SK-N-SH treated with all-trans-retinoic acid at 6 μM for 48 hours (cell line): ENCODE data around the gene ZSCAN16.

Experiments
- ATAC-seq: fragments of 200-7000 bp; cut with Tn5 transposase; 3 replicates; pipeline ENCODE4 v1.9.1; 2020; ENCODE audit warnings: mild to moderate bottlenecking, moderate library complexity
- ARNTL ChIP-seq: fragments of 450-650 bp; formaldehyde crosslinking; IDR thresholded peaks from 2 replicates; pipeline ENCODE4 v1.5.0; 2020; ENCODE audit warnings: low read depth, mild to moderate bottlenecking, moderate library complexity, borderline replicate concordance
- BACH2 ChIP-seq: fragments of 250-450 bp; sonication (Bioruptor Pico); IDR thresholded peaks from 2 replicates; pipeline ENCODE4 v1.9.0; 2021; ENCODE audit warnings: mild to moderate bottlenecking, borderline replicate concordance
- CSDC2 ChIP-seq: fragments of 250-450 bp; sonication (Bioruptor Pico); IDR thresholded peaks from 2 replicates; pipeline ENCODE4 v1.5.0; 2020; ENCODE audit warnings: mild to moderate bottlenecking, moderate library complexity
- CSRNP3 ChIP-seq: fragments of 250-450 bp; sonication (Bioruptor Pico); IDR thresholded peaks from 2 replicates; pipeline ENCODE4 v1.5.1; 2021; ENCODE audit warnings: mild to moderate bottlenecking, moderate library complexity
- GLIS3 ChIP-seq: fragments of 250-450 bp; sonication (Bioruptor Pico); IDR thresholded peaks from 2 replicates; pipeline ENCODE4 v1.5.0; 2020; ENCODE audit warnings: mild to moderate bottlenecking, moderate library complexity
- ISL1 ChIP-seq: fragments of 250-450 bp; sonication (Bioruptor Pico); IDR thresholded peaks from 2 replicates; pipeline ENCODE4 v2.1.2; 2022; ENCODE audit warnings: mild to moderate bottlenecking, moderate library complexity
- OSR1 ChIP-seq: fragments of 250-450 bp; sonication (Bioruptor Pico); IDR thresholded peaks from 2 replicates; pipeline ENCODE4 v1.8.0; 2022; ENCODE audit warnings: moderate library complexity, mild to moderate bottlenecking, inconsistent platforms
- PATZ1 ChIP-seq: fragments of 250-450 bp; sonication (Bioruptor Pico); IDR thresholded peaks from 2 replicates; pipeline ENCODE4 v1.8.0; 2020; ENCODE audit warnings: mild to moderate bottlenecking, moderate library complexity, borderline replicate concordance
- POU6F1 ChIP-seq: fragments of 250-450 bp; sonication (Bioruptor Pico); IDR thresholded peaks from 2 replicates; pipeline ENCODE4 v1.8.0; 2021; ENCODE audit warnings: low read depth, mild to moderate bottlenecking, moderate library complexity, borderline replicate concordance
- PPARA ChIP-seq: fragments of 250-450 bp; sonication (Bioruptor Pico); IDR thresholded peaks from 2 replicates; pipeline ENCODE4 v1.5.0; 2020; ENCODE audit warnings: mild to moderate bottlenecking, borderline replicate concordance
- RARB ChIP-seq: fragments of 250-450 bp; sonication (Bioruptor Pico); IDR thresholded peaks from 2 replicates; pipeline ENCODE4 v1.8.0; 2021; ENCODE audit warnings: mild to moderate bottlenecking, moderate library complexity
- SNAI2 ChIP-seq: fragments of 250-450 bp; sonication (Bioruptor Pico); IDR thresholded peaks from 2 replicates; pipeline ENCODE4 v1.5.0; 2020; ENCODE audit warnings: mild to moderate bottlenecking, moderate library complexity
- TCF4 ChIP-seq: fragments of 250-450 bp; sonication (Bioruptor Pico); IDR thresholded peaks from 2 replicates; pipeline ENCODE4 v1.8.0; 2021; ENCODE audit warnings: mild to moderate bottlenecking, moderate library complexity, borderline replicate concordance
- TOX ChIP-seq: fragments of 250-450 bp; sonication (Bioruptor Pico); IDR thresholded peaks from 2 replicates; pipeline ENCODE4 v1.8.0; 2021; ENCODE audit warnings: mild to moderate bottlenecking, moderate library complexity, borderline replicate concordance
- TSHZ2 ChIP-seq: fragments of 250-450 bp; sonication (Bioruptor Pico); IDR thresholded peaks from 2 replicates; pipeline ENCODE4 v1.5.0; 2020; ENCODE audit warnings: mild to moderate bottlenecking, moderate library complexity
- ZC3H10 ChIP-seq: fragments of 250-450 bp; sonication (Bioruptor Pico); IDR thresholded peaks from 2 replicates; pipeline ENCODE4 v1.5.1; 2021; ENCODE audit warnings: mild to moderate bottlenecking, moderate library complexity
- ZFP3 ChIP-seq: fragments of 250-450 bp; sonication (Bioruptor Pico); IDR thresholded peaks from 2 replicates; pipeline ENCODE4 v1.5.0; 2020; ENCODE audit warnings: mild to moderate bottlenecking, moderate library complexity
- ZNF565 ChIP-seq: fragments of 450-650 bp; formaldehyde crosslinking; conservative IDR thresholded peaks from 2 replicates; pipeline ENCODE4 v1.5.0; 2020; ENCODE audit warnings: low read depth, mild to moderate bottlenecking, moderate library complexity
- ZNF70 ChIP-seq: fragments of 450-650 bp; formaldehyde crosslinking; IDR thresholded peaks from 2 replicates; pipeline ENCODE4 v1.5.0; 2020; ENCODE audit warnings: mild to moderate bottlenecking, moderate library complexity
- ZNF8 ChIP-seq: fragments of 450-650 bp; formaldehyde crosslinking; IDR thresholded peaks from 2 replicates; pipeline ENCODE4 v1.5.0; 2020; ENCODE audit warnings: mild to moderate bottlenecking, moderate library complexity
- TF ChIP-seq, protein P1 (sequence below): fragments of 250-450 bp; sonication (Bioruptor Pico); IDR thresholded peaks from 2 replicates; pipeline ENCODE4 v1.5.1; 2020; ENCODE audit warnings: low read depth, mild to moderate bottlenecking, moderate library complexity

Gene ZSCAN16

GRCh38 chr6:28160233-28160632 is 35.8 kb downstream of the ZSCAN16 start:
- no peak for TF ChIP-seq BACH2
- TF ChIP-seq ZNF565 = no peak
- no peak for TF ChIP-seq ZFP3 (CRISPR knock-in tag)
- no peak for TF ChIP-seq SNAI2 (CRISPR knock-in tag)
- TF ChIP-seq CSRNP3 = no peak
- no peak for TF ChIP-seq PATZ1
- TF ChIP-seq GLIS3 (CRISPR knock-in tag) = no peak
- TF ChIP-seq ARNTL (CRISPR knock-in tag) = no peak
- TF ChIP-seq TCF4 = no peak
- no peak for TF ChIP-seq OSR1 (CRISPR knock-in tag)
- no peak for TF ChIP-seq RARB (CRISPR knock-in tag)
- no peak for TF ChIP-seq ISL1 (CRISPR knock-in tag)
- ATAC-seq = no peak

DNA sequence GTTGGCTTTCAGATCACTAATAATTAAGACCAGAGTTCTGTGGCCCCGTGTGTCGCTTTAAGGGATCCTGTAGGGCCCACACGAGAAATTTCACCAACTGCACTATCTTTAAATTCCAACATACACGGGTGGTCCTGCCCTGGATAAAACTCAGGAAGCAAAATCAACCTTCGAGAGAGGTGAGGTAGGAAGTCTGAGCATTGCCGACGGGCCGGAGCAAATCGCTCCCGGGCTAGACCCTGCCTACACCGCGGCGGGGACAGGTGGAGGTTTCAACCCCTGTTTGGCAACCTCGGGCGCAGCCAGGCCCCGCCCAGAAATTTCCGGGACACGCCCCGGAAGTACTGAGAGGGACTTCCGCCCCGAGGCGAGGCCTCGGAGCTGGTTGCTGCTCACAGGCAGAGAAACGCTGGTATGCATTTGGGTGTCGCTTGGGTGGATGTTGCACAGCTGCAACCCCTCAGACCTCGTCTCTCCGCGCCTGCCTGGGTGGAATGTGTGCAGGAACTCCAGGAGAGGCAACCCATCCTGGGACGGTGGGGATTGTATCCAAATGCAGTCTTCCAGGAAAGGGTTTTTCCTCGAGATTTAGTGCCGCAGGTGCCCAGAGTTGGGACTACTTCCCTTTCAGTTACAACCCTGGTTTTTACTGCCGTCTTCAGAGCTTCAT is 37.1 kb downstream of the ZSCAN16 start:
- no peak for TF ChIP-seq ZC3H10 (CRISPR knock-in tag)
- TF ChIP-seq ARNTL (CRISPR knock-in tag) = no peak
- 0 out of 2 replicates have a peak, but pooled peaks have one; percentile 56 for TF ChIP-seq CSDC2 (CRISPR knock-in tag)
- peak; percentile 22; the same call in 1 of the 2 replicates for TF ChIP-seq ZNF70 (CRISPR knock-in tag)
- TF ChIP-seq ZNF8 (CRISPR knock-in tag) = peak; percentile 71
- TF ChIP-seq TSHZ2 (CRISPR knock-in tag) = peak; percentile 50; the same call in 1 of the 2 replicates
- TF ChIP-seq TOX (CRISPR knock-in tag) = no peak
- TF ChIP-seq OSR1 (CRISPR knock-in tag) = no peak
- no peak; the same call in 1 of the 2 replicates for TF ChIP-seq GLIS3 (CRISPR knock-in tag)
- TF ChIP-seq, protein P1, sequence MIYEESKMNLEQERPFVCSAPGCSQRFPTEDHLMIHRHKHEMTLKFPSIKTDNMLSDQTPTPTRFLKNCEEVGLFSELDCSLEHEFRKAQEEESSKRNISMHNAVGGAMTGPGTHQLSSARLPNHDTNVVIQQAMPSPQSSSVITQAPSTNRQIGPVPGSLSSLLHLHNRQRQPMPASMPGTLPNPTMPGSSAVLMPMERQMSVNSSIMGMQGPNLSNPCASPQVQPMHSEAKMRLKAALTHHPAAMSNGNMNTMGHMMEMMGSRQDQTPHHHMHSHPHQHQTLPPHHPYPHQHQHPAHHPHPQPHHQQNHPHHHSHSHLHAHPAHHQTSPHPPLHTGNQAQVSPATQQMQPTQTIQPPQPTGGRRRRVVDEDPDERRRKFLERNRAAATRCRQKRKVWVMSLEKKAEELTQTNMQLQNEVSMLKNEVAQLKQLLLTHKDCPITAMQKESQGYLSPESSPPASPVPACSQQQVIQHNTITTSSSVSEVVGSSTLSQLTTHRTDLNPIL (CRISPR knock-in tag) = no peak
- TF ChIP-seq SNAI2 (CRISPR knock-in tag) = 0 out of 2 replicates have a peak, but pooled peaks have one; percentile 52
- no peak for TF ChIP-seq BACH2
- peak; percentile 54; the same call in 1 of the 2 replicates for TF ChIP-seq ZFP3 (CRISPR knock-in tag)
- TF ChIP-seq PPARA (CRISPR knock-in tag) = no peak
- no peak for TF ChIP-seq TCF4
- no peak for TF ChIP-seq POU6F1 (CRISPR knock-in tag)
- ATAC-seq = peak; percentile 98

- no peak for ATAC-seq
- TF ChIP-seq ZNF565 (no peak), ZC3H10 (CRISPR knock-in tag) (no peak), TSHZ2 (CRISPR knock-in tag) (no peak), POU6F1 (CRISPR knock-in tag) (no peak), PATZ1 (no peak)
Observed at GRCh38 chr6:28165563-28165962, 41.2 kb downstream of the ZSCAN16 start.
